ENCODE measurements around the gene CD177.
"Not testable (repeated sequence)": the region's sequence is repeated elsewhere in the genome, so short reads cannot be mapped to it uniquely, and the experiment has no call there.

Gene CD177

DNA sequence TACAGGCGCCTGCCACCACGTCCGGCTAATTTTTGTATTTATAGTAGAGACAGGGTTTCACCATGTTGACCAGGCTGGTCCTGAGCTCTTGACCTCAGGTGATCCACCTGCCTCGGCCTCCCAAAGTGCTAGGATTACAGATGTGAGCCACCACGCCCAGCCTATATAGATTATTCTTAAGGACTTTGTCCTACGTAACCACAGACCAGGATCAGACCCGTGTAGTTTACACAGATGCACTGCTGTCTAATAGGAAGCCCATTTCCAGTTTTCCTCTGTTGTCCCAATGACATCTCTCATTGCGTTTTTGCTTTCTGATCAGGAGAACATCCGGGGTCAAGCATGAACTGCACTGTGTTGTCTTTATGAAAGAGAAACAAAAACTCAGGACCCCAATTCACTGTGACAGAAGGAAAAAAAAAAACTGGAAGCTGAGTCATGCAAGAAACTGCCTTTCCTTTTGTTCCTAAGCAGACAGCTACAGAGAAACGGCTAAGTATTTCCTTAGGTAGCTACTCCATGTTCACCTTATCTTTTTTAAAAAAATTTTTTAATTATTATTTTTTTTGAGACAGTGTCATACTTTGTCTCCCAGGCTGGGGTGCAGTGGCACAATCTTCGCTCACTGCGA is 29.2 kb downstream of the CD177 start:
- DNase-seq = not testable (repeated sequence)

DNA sequence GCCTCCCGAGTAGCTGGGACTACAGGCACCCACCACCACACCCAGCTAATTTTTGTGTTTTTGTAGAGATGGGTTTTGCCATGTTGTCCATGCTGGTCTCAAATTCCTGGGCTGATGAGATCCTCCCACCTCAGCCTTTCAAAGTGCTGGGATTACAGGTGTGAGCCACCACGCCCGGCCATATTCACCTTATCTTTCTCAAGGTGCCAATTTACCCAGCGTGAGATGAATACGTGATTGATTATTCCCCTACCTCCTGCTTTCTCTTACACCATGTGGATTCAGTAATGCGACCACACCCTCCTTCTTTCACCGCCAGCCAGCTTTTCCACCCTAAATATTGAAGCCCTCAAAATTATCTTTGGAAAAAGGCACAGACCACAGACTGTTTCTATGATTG is 29.8 kb downstream of the CD177 start:
- DNase-seq = not testable (repeated sequence)

DNA sequence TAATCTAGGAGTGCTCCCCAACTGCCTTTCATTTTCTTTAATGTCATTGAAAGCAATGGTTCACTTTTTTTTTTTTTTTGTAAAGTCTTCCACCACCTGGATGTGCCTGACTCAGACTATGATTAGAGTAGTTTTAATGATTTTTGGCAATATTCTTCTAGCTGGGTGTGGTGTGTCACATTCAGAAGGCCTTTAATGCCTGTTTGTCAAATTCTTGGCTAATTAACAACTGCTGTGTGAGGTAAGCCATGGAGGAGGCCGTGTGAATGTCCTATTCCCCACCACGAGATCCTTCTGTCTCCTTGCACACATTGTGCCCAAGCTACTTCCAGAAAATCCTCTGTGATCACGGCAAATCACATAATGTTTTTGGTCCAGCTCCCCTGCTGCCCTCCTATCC is 30.3 kb downstream of the CD177 start:
- not testable (repeated sequence) for DNase-seq

DNA sequence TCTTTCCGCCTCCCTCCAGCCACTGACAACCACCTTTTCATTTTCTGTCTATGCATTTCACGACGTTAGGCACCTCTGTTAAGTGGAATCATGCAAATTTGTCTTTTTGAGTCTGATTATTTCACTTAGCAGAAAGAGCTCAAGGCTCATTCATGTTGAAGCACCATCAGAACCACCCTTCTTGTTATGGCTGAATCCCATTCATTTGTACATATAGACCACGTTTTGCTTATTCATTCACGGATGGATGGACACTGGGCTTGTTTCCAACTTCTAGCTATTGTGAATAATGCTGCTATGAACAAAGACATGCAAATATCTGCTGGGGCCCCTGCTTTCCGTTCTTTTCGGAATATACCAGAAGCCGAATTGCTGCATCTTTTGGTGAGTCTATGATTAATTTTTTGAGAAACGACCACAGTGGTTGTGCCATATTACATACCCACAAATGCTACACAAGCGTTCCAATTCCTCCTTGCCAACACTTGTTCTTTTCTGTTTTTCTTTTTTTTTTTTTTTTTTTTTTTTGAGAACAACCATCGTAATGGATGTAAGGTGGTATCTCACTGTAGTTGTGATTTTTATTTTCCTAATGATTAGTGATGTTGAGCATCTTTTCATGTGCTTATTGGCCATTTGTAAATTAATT is 37.5 kb downstream of the CD177 start:
- DNase-seq = not testable (repeated sequence)

DNA sequence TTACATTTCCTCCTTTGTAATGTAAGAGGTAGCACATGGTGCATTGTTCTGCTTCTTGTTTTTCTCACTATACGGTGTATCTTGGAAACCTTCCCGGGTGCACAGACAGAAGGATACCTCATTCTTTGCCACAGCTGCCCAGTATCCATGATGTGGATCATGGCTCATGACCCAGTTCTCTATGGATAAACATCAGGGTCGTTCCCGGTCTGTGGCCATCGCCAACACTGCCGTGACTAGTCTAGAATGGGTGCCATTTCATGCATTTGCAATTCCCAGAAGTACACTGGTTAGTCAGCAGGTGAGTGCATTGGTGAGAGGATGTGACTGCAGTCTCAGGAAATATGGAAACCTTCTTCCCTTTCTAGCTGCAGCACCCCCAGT is 38.1 kb downstream of the CD177 start:
- not testable (repeated sequence) for DNase-seq

DNA sequence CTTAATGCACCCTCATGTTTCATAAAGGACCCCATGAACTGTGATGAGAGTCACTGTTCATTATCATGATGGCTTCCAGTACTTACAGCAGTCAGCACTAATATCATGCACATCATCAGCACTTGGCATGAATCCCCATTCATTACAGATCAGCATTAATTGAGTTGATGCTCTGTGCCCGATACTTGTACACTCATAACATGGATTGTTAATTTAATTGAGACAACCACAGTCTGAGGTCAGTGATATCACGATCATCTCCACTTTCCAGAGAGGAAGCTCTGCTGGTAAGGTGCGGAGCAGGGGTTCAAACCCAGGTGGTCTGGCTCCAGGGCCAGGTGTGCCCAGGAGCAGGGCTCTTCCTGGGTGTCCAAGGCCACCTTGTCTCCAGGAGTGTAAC is 40.0 kb downstream of the CD177 start:
- not testable (repeated sequence) for DNase-seq

DNA sequence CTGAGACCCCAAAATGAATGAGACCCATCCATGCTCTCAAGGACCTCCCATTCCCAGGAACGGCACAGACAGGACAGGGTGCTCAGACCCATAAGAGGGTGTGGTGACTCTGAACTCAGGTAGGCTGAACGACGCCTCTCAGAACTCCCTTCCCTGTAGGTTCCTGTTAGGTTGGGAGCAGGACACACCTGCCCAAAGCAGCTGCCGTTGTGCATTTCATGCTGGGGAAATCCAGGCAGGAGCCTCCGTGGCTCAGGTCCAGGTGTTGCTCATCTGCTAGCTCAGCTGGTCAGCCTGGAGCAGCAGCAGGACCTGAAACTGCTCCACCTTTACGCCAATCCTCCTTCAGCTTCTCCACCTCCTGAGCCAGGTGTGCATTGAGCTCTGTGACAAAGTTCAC is 42.1 kb downstream of the CD177 start:
- DNase-seq = no peak

DNA sequence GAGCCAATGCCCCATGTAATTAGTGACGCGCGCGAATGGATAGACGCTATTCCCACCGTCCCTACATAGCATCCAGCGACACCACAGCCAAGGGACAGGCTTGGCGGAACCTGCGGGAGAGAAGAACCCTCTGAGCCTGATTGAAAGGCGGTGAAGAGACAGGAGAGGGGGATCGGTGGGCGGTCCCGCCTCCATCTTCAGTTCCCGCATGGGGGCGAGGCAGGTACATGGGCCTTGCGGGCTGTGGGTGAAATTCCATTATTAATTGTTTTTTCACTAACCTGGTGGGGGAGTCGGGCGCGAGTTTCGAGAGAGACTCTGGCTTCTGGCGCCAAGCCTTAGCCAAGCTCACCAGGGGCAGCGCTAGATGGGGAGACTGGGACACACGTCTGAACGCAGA is 52.8 kb downstream of the CD177 start:
- no peak for DNase-seq

DNA sequence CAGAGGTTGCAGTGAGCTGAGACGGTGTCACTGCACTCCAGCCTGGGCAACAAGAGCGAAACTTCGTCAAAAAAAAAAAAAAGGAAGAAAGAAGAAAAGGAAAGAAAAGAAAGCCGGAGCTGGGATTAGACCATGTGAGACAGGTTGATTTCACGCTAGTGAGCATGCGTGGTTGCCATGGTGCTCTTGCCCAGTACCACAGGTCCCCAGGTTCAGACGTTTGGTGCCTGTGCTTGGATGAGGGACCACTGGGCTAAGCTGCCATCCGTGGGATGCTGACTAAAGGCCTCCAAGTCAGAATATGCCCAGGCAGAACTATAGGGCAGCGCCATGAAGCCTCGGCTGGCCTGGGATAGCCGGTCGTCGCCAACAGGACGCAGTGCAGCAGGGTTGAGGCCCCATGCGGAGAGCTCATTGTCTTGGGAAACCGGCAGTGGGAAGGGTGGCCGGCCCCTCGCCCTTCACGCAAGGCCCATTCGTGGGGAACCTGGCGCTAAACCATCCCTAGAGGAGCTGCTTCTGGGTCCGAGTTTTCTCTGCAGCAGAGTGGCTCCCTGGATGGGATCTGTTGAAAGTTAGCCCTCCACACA is 54.0 kb downstream of the CD177 start:
- no peak for DNase-seq

DNA sequence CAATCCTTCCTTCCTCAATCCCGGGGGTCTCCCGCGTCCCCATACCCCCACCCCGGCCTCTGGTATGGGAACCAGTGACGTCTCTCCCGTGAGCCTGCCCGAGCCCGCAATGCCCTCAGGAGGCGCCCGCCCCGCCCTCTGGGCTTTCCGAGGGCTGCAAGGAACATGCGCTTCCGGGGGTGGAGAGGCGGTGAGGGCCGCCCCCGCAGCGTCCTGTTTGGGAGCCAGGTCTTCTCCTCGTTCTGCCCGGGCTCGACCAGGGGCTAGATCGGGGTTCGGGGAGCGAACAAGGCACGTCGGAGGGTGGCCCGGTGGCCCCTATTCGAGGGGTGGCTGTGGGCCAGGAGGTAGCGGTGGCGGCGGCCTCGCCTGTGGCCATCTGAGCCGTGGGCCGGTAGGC is 54.6 kb downstream of the CD177 start:
- no peak for DNase-seq

DNA sequence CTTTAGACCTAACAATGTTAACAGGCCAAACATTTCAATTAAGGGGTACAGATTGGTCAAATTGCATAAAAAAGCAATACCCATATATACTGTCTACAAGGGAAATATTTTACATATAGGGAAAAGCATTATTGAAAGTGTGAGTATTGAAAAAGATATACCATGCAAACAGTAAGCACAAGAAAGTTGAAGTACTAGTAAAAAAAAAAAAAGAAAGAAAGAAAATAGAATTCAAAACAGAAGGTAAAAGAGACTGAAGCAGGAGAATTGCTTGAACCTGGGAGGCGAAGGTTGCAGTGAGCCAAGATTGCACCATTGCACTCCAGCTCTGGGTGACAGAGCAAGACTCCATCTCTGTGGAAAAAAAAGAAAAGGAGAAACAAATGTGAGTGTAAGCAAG is 55.9 kb downstream of the CD177 start:
- DNase-seq = no peak

DNA sequence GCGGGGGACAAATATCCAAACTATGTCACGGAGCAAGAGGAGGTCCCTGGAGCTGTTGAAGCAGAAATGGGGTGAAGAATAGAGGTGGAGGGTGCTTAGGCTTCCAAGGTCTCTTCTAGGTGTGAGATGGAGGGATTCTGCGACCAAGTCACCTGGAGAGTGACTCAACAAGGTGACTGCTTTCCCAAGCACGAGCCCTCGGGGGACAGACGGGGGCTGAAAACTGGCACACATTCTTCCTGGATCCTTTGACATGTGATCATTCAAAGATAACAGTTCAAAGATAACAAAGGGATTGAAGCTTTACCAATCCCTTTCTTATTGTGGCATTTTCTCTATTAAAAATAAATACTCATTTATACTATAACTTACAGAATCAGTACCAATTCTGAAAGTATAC is 59.0 kb downstream of the CD177 start:
- DNase-seq = no peak
